ENCODE results near the gene SHISA4. TPM values are rescaled to one million over a fixed set of nuclear protein-coding genes. Genes with fewer than 3 reads are reported as not detected.

The SHISA4 gene
- polyA plus RNA-seq, 1 donor from 2014 or later = 1.5 TPM

GRCh38 chr1:201912832-201913231 is 24.1 kb downstream of the SHISA4 start:
- no peak for TF ChIP-seq CTCF (IDR thresholded peaks at IDR 0.05; ENCODE audit: poor library complexity, severe bottlenecking)
- no peak overlapping the region for H3K27ac ChIP-seq (ENCODE audit: low read length)
- H4K20me1 ChIP-seq (ENCODE audit: insufficient read depth) = no peaks in the 10 kb centered on the region
- no peaks in the 10 kb centered on the region for H3F3A ChIP-seq (ENCODE audit: insufficient read depth, low read length, poor library complexity, severe bottlenecking)
- H3K9me2 ChIP-seq (ENCODE audit: insufficient read depth, low read length) = no peaks in the 10 kb centered on the region
- H3K9me3 ChIP-seq (ENCODE audit: low read length) = no peaks in the 10 kb centered on the region
- no peak overlapping the region for H2AFZ ChIP-seq (ENCODE audit: low read depth, low read length)
- H3K9ac ChIP-seq (ENCODE audit: low read length) = no peak overlapping the region
- H3K36me3 ChIP-seq (ENCODE audit: insufficient read depth, low read length) = no peaks in the 10 kb centered on the region
- no peak overlapping the region for H3K4me2 ChIP-seq (ENCODE audit: low read length)
- no peaks in the 10 kb centered on the region for H3K27me3 ChIP-seq (ENCODE audit: insufficient read depth, low read depth, low read length)
- H3K4me3 ChIP-seq (ENCODE audit: low read length) = no peak overlapping the region
- no peaks in the 10 kb centered on the region for H3K79me2 ChIP-seq (replicated peaks; ENCODE audit: insufficient read depth, low read length)

GRCh38 chr1:201914456-201915235 is 25.9 kb downstream of the SHISA4 start:
- Histone ChIP-seq H3K79me2 (replicated peaks; ENCODE audit: insufficient read depth, low read length) (no peaks in the 10 kb centered on the region), H3K9ac (ENCODE audit: low read length) (no peak overlapping the region), H3K9me2 (ENCODE audit: insufficient read depth, low read length) (no peaks in the 10 kb centered on the region), H3K9me3 (ENCODE audit: low read length) (no peaks in the 10 kb centered on the region), H2AFZ (ENCODE audit: low read depth, low read length) (no peak overlapping the region), H3K4me3 (ENCODE audit: low read length) (no peak overlapping the region), H3K27ac (ENCODE audit: low read length) (no peak overlapping the region), H3K4me2 (ENCODE audit: low read length) (no peak overlapping the region), H3K36me3 (ENCODE audit: insufficient read depth, low read length) (no peaks in the 10 kb centered on the region), H4K20me1 (ENCODE audit: insufficient read depth) (no peaks in the 10 kb centered on the region), H3F3A (ENCODE audit: insufficient read depth, low read length, poor library complexity, severe bottlenecking) (no peaks in the 10 kb centered on the region), H3K27me3 (ENCODE audit: insufficient read depth, low read depth, low read length) (no peaks in the 10 kb centered on the region)
- no peak for TF ChIP-seq MXI1 (conservative IDR thresholded peaks at IDR 0.05; ENCODE audit: poor library complexity, severe bottlenecking)
- TF ChIP-seq EP300 (conservative IDR thresholded peaks at IDR 0.05; ENCODE audit: poor library complexity, severe bottlenecking) = no peak
- TF ChIP-seq CTCF (IDR thresholded peaks at IDR 0.05; ENCODE audit: poor library complexity, severe bottlenecking) = no peak
- TF ChIP-seq POLR2AphosphoS5 (IDR thresholded peaks at IDR 0.05) = no peak
- no peak for TF ChIP-seq EZH2 (IDR thresholded peaks at IDR 0.05; ENCODE audit: borderline replicate concordance, insufficient read depth, low read length, poor library complexity, severe bottlenecking)
- TF ChIP-seq TAF1 (IDR thresholded peaks at IDR 0.05; ENCODE audit: low read depth) = no peak
- TF ChIP-seq SMC3 (conservative IDR thresholded peaks at IDR 0.05; ENCODE audit: poor library complexity) = no peak
- TF ChIP-seq REST (IDR thresholded peaks at IDR 0.05; ENCODE audit: borderline replicate concordance) = no peak
- no peak for TF ChIP-seq RAD21 (conservative IDR thresholded peaks at IDR 0.05)
